ENCODE results near the gene CEP170B.
"Not testable (repeated sequence)": the region's sequence is repeated elsewhere in the genome, so short reads cannot be mapped to it uniquely, and the experiment has no call there.

The CEP170B gene

GRCh38 chr14:104933746-104934733 lies 69.0 kb downstream of the CEP170B start:
- no peak for DNase-seq

GRCh38 chr14:104935026-104935650 lies 70.1 kb downstream of the CEP170B start:
- no peak for DNase-seq

GRCh38 chr14:104935955-104936354 lies 70.9 kb downstream of the CEP170B start:
- no peak for DNase-seq

- DNase-seq: no peak
These were observed 71.5 kb downstream of the CEP170B start for GRCh38 chr14:104936361-104937155.

- no peak for DNase-seq
These were observed 72.1 kb downstream of the CEP170B start for GRCh38 chr14:104937161-104937560.

- no peak for DNase-seq
These were observed 72.8 kb downstream of the CEP170B start for GRCh38 chr14:104937694-104938365.

GRCh38 chr14:104938436-104938835 lies 73.4 kb downstream of the CEP170B start:
- no peak for DNase-seq

GRCh38 chr14:104938960-104939359 lies 73.9 kb downstream of the CEP170B start:
- DNase-seq: no peak

GRCh38 chr14:104939666-104940410 lies 74.8 kb downstream of the CEP170B start:
- DNase-seq: no peak

GRCh38 chr14:104940526-104941150 lies 75.6 kb downstream of the CEP170B start:
- no peak for DNase-seq

GRCh38 chr14:104941508-104942365 lies 76.7 kb downstream of the CEP170B start:
- no peak for DNase-seq

GRCh38 chr14:104942586-104942985 lies 77.5 kb downstream of the CEP170B start:
- no peak for DNase-seq

GRCh38 chr14:104943216-104944015 lies 78.3 kb downstream of the CEP170B start:
- not testable (repeated sequence) for DNase-seq

GRCh38 chr14:104944016-104944308 lies 78.9 kb downstream of the CEP170B start:
- not testable (repeated sequence) for DNase-seq

- not testable (repeated sequence) for DNase-seq
These were observed 79.6 kb downstream of the CEP170B start for GRCh38 chr14:104944436-104945205.

- DNase-seq: not testable (repeated sequence)
These were observed 80.2 kb downstream of the CEP170B start for GRCh38 chr14:104945266-104945665.

Measured in DMS 273 treated with DMSO at 0.1 percent for 48 hours (cell line).